ENCODE data around the gene DEXI.

DNA sequence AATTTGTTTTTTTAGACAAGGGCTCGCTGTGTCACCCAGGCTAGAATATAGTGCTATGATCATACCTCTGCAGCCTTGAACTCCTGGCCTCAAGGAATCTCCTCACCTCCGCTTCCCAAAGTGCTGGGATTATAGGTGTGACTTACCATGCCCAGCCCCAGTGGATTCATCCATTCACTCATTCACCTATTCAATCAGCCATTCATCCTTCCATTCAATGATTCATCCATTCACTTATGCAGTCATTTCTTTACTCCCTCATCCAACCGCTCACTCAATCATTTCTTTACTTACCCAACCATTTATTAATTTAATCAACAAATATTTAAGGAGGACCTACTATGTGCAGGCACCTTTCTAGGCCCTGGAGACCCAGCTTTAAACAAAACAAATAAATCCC, 25.7 kb downstream of the DEXI start:
- TF ChIP-seq, protein P1, sequence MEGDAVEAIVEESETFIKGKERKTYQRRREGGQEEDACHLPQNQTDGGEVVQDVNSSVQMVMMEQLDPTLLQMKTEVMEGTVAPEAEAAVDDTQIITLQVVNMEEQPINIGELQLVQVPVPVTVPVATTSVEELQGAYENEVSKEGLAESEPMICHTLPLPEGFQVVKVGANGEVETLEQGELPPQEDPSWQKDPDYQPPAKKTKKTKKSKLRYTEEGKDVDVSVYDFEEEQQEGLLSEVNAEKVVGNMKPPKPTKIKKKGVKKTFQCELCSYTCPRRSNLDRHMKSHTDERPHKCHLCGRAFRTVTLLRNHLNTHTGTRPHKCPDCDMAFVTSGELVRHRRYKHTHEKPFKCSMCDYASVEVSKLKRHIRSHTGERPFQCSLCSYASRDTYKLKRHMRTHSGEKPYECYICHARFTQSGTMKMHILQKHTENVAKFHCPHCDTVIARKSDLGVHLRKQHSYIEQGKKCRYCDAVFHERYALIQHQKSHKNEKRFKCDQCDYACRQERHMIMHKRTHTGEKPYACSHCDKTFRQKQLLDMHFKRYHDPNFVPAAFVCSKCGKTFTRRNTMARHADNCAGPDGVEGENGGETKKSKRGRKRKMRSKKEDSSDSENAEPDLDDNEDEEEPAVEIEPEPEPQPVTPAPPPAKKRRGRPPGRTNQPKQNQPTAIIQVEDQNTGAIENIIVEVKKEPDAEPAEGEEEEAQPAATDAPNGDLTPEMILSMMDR (IDR thresholded peaks at IDR 0.05) = no peak
- TF ChIP-seq POLR2A (IDR thresholded peaks at IDR 0.05) = no peak
- no peak for TF ChIP-seq EP300 (IDR thresholded peaks at IDR 0.05)
